ENCODE results near the gene TRNP1.
"Not testable (repeated sequence)": the region's sequence is repeated elsewhere in the genome, so short reads cannot be mapped to it uniquely, and the experiment has no call there.

The TRNP1 gene, protein sequence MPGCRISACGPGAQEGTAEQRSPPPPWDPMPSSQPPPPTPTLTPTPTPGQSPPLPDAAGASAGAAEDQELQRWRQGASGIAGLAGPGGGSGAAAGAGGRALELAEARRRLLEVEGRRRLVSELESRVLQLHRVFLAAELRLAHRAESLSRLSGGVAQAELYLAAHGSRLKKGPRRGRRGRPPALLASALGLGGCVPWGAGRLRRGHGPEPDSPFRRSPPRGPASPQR

DNA sequence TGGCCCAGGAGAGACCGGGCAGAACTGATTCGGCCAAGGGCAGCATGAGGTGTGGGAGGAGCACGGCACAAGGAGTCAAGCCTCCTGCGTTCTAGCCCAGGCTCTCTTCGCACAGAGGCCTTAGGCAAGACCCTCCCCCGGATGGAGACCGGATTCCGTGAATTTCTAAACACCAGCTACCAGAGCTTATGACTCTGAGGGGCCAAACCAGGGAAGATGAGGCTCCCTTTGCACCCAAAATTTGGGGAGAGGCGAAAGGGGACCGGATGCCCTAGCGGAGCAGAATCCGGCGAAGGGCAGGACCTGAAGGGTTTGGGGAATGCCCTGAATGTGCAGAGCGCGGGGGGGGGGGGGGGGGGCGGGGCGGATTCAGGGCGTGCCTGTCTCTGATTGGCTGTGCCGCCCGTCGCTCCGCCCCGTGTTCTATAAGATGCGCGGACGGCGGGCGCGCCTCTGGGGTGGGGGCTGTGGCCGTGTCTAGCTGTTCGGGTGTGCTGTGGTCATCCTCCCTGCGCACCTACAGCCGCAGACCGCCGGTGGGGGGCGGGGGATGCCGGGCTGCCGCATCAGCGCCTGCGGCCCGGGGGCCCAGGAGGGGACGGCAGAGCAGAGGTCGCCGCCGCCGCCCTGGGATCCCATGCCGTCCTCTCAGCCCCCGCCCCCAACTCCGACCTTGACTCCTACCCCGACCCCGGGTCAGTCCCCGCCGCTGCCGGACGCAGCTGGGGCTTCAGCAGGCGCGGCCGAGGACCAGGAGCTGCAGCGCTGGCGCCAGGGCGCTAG is at the start of gene TRNP1:
Gene TRNP1 (plus strand): TSS at position 456 of the 783 bp plus-strand sequence. CDS start 95 bp downstream, at position 551.
- DNase-seq = no peak

DNA sequence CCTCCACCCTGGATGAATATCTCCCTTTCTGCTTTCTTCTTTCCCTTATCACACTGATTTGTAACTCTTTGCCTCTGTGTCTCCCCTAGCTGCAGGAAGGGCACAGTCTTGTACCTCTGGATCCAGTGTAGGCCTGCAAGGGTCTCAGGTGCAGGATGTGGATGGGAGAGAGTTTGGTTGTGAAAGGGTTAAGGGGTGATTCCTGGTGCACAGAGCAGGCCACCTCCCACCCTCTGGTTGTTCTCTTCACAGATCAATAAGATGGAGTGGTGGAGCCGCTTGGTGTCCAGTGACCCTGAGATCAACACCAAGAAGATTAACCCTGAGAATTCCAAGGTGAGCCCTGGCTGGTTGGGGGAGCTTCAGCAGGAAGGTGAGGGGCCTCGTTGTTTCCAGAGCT is 48.4 kb upstream of the TRNP1 start:
- DNase-seq = no peak

DNA sequence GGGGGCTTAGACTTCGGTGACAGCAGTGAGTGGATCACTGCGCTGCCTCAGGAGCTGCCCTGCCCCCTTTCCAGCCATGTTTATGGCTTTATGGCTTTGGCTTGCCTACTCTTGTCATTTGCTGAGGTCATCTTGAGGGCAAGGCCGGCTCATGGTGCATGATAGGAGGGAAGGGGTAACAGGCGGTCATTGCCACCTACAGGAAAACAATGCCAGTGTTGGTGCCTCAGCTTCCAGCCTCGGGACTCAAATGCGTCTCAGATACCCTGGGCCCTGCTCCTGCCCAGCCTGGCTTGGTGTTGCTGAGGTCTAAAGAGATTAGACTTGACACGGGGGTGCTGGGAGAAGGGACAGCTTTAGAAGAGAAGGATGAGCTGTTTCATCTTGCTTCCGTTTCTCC is 47.8 kb upstream of the TRNP1 start:
- no peak for DNase-seq

DNA sequence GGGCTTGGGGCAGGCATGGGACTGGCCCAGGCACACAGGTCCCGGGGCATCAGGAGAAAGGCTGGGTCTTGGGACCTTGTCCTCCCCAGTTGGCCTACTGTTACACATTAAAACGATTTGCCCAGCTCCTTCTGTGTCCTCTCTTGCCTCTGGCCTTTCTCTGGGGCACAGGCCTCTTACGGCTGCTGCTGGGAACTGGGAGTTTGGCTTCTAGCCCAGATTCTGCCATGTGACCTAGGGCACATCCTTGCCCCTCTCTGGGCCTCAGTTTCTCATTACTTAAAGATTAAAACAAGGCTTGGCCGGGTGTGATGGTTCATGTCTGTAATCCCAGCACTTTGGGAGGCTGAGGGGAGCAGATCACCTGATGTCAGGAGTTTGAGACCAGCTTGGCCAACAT is 47.2 kb upstream of the TRNP1 start:
- no peak for DNase-seq

DNA sequence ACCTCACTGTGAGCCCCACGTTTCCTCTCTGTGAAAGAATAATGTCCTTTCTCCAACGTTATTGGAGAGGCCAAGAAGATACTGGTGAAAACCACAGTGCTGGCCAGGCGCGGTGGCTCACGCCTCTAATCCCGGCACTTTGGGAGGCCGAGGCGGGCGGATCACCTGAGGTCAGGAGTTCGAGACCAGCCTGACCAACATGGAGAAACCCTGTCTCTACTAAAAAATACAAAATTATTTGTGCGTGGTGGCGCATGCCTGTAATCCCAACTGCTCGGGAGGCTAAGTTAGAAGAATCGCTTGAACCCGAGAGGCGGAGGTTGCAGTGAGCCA is 44.8 kb upstream of the TRNP1 start:
- not testable (repeated sequence) for DNase-seq

DNA sequence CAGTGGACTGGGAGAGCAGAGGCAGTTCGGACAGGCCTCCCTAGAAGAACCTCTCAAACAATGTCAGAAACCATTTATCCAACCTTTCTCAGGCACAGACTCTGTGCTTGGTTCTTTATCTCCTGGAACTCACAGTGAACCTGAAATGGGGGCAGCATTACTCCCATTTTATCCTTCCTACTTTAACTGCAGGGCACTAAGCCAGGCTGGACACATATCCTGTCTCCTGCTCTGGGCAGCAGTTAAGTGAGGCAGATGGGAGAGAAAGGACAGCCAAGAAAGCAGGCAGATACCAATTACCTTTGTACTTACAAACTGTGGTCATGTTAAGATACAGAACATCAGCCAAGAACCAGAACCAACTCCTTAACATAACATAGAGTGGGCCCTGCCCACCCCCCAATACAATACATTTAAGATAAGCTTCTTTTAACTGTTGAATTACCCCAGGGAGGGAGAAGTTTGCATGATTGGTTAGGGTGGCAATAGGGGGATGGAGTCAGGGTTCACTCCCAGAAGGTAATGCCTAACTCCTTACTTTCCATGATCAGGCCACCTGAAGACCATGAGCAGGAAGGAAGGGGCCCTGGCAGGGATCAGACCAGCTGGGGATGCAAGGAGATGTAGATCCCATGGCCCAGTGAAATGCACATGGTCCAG is 44.1 kb upstream of the TRNP1 start:
- DNase-seq = no peak

DNA sequence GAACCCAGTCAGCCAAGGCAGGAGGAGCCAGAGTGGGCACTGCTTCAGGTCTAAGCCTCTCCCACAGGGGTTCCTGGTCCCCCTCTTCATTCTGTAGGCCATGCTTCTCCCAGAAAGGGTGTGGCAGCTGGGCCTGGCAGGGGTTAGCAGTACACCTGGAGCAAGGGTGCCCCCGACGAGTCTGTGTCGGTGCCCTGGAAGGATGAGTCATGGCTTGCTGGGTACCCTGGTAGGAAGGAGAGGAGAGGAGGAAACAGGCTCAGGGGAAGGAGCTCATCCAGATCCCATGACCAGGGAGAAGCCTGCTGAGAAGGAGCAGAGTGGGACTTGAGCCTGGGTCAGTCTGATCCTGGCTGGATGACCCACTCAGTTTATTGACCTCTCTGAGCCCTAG is 43.6 kb upstream of the TRNP1 start:
- no peak for DNase-seq

DNA sequence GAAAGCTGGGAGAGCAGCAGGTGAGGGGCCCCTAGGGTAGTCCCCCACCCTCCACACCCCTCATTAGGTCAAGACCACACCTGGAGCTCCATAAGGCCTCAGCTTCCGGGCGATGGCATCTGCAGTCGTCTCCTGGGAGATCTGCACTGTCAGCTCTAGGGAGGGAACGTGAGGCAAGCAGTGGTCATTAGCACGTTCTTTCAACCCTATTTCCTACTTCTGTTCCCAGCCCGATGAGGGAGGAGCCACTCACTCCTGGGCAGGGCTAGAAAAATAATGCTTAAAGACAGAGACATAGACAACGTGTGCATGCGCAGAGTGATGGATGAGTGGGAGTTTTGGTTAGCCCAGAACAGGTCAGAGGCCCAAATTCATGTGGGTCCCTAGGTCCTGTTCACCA is 42.9 kb upstream of the TRNP1 start:
- no peak for DNase-seq

DNA sequence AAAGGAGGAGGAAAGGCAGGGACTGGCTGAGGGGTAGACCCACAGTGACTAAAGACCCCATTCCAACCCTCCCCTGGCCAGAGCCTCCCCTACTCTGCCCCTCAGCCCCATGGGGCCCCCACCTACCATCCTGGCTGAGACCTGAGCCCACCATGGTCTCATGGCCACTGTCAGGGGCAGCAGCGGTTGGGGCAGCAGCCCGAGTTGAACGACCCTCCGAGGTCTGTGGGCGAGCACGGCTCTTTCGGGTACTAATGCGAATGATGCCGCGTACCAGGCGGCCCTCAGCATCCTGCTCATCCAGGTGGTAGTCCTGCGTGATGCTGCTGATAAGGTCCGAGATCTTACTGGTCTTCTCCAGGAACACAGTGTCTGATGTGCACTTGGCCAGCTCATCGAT is 42.3 kb upstream of the TRNP1 start:
- DNase-seq = no peak

DNA sequence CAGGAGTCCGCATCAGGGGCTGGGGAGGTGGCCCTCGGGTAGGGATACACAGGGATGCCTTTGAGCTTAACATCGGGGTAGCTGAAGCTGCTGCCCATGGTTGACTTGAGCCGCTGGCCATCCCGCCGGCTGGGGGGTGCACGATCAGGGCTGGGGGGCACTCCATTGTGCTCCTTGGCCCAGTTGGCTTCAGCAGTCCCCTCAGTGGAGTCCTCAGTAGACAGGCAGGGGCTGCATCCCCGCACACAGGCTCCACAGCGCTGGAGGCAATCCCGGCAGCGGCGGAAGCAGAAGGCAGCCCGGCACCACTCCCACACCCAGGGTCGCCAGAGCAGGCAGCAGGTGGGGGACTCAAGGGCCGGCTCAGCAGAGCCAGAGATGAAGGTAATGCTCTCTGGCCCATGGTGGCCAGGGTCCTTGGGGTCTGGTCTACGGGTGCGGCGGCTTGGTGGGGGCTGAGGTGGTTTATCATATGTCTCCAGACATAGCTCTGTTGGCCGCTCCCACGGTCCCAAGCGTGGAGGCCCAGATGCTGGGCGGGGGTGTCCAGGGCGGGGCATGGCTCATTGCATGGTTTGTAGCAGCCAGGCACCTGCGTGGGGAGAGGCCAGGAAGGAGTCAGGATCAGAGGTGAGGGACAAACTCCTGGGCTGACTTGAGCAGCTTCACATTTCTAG is 41.5 kb upstream of the TRNP1 start:
- DNase-seq = no peak

DNA sequence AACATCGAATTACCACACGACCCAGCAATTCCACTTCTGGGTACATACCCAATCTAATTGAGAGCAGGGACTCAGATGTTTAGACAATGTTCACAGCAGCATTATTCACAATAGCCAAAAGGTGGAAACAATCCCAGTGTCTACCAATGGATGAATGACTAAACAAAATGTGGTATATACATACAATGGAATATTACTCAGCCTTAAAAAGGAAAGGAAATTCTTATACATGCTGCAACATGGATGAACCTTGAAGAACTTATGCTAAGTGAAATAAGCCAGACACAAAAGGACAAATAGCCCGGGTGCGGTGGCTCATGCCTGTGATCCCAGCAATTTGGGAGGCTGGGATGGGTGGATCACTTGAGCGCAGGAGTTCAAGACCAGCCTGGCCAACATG is 40.1 kb upstream of the TRNP1 start:
- no peak for DNase-seq

DNA sequence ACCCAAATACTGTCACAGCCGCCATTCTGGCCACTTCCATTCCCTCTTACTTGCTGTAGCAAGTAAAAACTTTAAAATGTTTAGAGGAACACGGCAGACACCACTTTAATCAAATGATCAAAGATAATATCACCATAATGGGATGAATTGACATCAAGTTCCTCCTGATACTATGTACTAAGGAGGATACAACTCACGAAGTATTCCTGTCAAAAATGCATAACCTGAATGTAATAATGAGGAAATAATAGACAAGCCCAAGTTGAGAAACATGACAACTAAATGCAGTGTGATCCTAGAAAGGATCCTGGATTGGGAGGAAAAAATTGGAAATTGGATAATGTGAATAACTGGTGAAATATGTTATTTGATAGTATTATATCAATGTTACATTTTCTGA is 37.2 kb upstream of the TRNP1 start:
- DNase-seq = no peak

DNA sequence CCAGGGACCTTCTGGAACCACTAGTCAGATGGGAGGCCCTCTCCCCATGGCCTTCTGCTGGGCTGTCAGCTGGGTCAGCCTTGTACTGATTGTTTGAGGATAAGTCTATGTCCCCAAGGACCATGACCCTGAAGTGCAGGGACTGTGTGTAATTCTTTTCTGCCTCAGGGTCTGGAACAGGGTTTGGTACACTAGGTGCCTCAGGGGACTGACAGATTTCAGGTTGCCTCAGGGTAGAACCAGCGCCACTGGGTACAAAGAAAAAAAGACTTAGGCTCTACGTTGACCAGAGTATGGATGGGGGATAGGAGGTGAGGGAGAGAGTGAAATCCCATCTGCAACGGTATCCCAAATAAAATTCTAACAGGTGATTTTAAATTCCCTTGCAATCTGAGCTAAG is 36.2 kb upstream of the TRNP1 start:
- DNase-seq = no peak

DNA sequence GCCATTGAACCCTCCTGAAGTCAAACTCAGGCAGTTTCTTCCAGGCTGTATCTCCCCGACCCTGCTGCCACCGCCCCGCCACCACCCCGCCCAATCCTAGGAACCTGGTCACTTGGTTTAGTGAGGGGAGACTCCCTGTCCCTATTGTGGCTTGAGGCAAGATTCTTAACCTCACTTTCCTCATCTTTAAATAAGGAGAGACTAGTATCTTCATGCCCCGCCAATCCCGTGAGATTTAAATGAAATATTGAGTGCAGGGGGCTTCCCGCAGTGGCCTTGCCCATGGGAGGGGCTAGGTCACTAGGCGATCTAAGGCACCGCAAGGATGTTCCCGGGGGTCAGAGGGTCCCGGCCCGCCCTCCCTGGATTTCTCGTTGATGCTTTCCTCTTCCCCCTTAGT is 34.2 kb upstream of the TRNP1 start:
- DNase-seq = no peak

DNA sequence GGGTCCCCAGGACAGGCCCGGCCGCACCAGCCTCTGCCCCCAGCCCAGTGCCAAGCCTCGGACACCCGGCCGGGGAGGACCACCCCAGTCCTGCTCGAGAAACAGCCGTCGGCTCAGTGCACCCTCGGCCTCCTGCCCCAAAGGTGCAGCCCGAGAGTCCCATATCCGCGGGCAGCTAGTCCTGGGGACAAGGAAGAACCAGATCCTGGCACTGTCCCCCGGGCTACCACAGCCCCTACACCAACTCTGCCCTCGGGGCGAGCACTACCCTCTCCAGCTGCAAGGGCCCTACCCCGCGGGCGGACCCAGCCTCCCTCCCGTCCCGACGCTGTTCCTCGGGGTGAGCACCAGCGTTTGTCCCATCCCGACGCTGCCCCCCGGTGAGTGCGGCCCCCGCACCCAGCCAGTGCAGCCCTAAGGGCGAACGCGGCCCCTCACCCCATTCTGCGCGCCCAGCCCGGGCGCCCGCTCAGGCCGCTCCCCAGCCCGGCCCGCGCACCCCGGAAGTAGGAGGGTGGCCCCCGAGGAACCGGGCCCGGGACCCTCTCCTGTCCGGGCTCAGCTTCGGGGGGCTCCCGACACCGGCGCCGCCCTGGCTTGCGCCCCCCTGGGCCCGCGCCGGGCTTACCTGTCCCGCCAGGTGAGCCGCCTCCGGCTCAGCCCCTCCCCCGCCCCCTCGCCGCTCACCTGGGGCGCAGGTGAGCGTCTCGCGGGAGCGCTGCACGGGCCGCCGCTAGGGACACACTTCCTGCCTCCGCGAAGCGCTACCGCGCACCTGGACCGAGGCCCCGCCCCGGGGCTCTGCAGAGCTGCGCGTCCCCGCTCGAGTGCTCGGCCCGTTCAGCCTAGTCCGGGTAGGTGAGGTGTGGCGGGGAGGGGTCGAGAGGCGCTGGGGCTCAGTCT is 33.5 kb upstream of the TRNP1 start, which contains the start of gene KDF1:
Gene KDF1 (minus strand): TSS at position 747 of the 903 bp plus-strand sequence. CDS start 8,088 bp downstream, outside the sequence.
- no peak for DNase-seq

DNA sequence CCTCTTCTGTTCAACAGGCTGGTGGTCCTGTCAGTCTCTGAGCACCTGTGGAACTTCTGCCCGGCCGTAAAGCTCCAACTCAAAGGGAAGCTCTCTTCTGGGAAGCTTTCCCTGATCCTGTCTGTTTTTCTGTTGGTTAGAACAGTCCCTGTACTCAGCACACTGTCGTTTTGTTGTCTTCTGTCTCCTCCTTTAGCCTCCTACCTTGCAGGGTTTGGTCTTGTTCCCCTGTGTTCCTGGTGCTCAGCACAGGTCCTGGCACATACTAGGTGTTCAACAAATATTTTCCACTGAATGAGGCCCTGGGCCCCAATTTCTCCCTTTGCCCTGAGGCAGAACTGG is 32.9 kb upstream of the TRNP1 start:
- DNase-seq = no peak

DNA sequence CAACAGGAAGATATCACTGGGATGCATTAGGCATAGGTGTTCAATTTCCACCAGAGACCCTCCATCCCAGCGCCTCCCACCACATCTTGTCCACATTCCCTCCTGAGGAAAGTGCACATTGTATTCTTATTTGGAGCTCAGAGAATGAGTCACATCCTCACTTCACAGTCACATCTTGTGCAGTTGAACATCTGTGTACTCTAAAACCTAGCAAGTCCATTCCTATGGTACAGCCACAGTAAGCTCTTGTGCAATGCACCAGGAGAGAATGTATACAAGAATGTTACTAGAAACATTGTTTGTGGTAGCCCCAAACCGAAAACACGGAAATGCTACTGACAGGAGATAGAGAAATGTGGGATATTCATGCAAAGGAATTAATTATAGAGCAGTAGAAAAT is 31.7 kb upstream of the TRNP1 start:
- peak; percentile 42 to 45 for DNase-seq

DNA sequence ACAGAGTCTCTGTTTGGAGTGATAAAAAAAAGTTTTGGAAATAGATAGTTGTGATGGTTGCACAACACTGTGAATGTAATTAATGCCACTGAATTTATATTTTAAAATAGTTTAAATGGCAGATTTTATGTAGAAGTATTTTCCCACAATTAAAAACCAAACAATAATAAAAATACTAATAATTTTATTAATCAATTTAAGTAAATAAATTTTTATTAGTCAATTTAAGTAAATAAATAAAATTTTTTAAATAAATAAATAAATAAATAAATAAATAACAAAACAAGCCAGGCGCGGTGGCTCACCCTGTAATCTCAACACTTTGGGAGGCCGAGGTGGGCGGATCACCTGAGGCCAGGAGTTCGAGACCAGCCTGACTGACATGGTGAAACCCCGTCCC is 28.3 kb upstream of the TRNP1 start:
- no peak for DNase-seq

DNA sequence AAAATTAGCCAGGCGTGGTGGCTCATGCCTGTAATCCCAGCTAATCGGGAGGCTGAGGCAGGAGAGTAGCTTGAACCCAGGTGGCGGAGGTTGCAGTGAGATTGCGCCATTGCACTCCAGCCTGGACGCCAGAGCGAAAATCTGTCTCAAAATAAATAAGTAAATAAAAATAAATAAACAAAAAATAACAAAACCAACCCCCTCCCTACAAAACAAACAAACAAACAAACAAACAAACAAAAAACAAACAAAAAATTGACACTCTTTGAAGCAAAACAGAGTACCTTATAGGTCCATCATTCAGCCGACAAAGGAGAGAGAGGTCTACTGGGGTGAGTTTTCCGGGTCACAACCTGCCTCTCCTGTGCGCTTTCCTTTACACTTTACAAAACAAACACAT is 27.9 kb upstream of the TRNP1 start:
- no peak for DNase-seq

DNA sequence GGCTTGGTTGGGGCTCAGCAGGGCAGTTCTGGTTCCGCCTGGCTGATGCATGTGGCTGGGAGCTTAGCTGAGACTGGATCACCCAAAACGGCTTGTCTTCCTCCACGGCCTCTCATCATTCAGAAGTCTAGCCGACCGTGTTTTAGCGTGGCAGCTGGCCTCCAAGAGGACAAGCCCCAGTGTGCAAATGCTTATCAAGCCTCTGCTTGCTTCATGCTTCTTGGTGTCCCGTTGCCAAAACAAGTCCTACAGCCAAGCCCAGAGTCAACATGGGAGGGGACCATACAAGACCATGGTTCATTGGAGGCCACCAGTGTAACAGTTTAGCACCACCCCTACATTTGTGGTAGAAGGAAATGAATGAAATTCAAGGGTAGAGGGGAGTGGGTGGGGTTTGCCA is 22.7 kb upstream of the TRNP1 start:
- no peak for DNase-seq

DNA sequence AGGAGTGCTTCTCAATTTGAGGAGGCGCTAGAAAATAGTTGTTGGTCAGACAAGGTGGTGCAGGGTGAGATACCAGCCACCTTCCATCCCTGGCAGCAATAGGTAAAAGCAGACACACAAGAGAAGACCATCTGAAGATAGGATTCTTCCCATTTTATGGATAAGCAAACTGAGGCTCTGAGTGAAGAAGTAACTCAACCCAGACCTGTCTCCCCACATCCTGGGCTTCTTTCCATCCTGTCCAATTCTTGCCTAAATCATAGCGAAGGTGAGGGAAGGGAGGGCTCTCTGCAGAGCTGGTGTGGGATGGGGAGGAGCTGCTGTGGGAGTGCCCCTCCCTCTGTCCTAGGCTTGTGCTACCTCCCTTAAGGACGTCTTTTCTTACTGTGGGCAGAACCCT is 21.9 kb upstream of the TRNP1 start:
- no peak for DNase-seq

DNA sequence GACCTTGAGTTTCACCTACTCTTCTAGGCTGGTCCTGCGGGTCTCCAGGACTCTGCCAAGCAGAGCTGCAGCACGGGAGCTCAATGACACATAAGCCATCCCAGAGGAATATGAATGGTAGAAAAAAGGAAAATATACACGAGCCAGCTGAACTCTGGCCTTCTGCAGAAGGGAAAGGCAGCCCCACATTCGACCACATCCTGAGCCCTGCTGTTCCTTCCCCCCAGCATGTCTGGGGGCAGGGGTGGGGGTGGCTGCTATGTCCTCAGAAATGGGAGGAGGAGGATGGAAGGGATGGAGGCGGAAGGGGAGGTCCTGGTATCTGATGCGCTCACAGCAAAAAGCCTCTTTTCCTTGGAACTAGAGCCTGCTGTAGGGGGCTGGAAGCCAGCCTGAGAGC is 21.1 kb upstream of the TRNP1 start:
- DNase-seq = peak; percentile 48 to 49

DNA sequence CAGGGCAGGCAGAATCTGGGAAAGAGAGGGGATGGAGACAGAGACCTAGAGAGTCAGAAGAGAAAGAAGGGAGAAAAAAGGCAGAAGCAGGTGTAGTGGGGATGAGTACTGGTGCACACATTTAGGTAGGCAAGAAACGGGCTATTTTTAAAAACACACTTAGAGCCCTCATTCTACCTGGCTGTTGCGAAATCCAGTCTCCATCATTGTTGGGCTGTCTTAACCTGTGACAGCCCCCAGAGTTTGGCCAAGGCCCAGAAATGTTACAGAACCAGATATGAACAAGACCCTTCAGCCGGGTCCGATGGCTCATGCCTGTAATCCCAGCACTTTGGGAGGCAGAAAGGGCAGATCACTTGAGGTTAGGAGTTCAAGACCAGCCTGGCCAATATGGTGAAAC is 20.7 kb upstream of the TRNP1 start:
- DNase-seq = no peak
